Superior temporal gyrus (tissue), 1 donor: ENCODE measurements around the gene ACSS3.
"Not testable (repeated sequence)": the region's sequence is repeated elsewhere in the genome, so short reads cannot be mapped to it uniquely, and the experiment has no call there.

Experiments
- DNase-seq: peaks from one replicate; pipeline ENCODE4 v3.0.0-alpha.2; 2016; ENCODE audit errors: extremely low spot score

ACSS3 gene, protein sequence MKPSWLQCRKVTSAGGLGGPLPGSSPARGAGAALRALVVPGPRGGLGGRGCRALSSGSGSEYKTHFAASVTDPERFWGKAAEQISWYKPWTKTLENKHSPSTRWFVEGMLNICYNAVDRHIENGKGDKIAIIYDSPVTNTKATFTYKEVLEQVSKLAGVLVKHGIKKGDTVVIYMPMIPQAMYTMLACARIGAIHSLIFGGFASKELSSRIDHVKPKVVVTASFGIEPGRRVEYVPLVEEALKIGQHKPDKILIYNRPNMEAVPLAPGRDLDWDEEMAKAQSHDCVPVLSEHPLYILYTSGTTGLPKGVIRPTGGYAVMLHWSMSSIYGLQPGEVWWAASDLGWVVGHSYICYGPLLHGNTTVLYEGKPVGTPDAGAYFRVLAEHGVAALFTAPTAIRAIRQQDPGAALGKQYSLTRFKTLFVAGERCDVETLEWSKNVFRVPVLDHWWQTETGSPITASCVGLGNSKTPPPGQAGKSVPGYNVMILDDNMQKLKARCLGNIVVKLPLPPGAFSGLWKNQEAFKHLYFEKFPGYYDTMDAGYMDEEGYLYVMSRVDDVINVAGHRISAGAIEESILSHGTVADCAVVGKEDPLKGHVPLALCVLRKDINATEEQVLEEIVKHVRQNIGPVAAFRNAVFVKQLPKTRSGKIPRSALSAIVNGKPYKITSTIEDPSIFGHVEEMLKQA

DNA sequence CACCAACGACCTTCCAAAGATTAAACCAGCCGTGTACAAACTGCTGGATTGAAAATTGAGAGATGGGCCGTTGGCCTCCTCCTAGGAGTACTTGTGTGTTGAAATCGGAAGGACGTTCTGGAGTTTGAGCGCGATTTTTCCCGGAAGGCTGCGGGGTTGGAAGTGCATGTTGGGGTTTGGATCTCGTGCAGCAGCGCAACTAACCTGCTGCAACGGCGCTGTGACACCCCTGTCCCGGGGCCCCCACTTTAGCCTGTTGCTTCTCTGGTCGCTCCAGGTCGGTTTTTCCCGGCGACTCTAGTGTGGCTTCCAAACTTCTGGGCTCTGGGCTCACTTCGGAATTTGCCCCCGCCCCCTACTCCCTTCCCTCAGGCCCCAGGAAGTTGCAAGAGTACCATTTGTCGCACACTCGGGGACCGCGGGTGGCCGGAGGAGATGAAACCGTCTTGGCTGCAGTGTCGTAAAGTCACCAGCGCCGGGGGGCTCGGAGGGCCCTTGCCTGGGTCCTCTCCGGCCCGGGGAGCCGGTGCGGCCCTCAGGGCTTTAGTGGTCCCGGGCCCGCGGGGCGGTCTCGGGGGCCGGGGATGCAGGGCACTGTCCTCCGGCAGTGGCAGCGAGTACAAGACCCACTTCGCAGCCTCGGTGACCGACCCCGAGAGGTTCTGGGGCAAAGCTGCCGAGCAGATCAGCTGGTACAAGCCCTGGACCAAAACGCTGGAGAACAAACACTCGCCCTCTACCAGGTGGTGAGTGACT lies at the start of gene ACSS3:
ACSS3 (plus strand) TSS at position 394 of the 756 bp plus-strand sequence; CDS start at position 436, 42 bp downstream.
- DNase-seq: no peak

DNA sequence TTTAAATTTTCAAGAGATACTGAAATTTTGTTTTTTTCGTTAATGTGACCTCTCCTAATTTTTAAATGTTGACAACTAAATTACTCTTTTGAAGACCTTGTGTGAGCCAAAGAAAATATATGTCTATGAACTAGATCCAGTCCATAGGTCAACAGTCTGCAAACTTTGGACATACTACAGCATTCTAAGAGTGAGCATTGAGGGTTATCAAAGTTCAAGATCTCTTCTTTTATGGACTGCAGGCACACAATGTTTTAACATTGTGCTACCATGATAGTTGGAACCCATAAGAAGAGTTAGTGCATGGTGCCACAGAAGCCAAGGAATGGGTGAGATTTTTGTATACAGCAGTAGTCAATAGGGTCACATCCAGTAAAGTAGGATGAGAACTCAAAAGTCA lies 43.0 kb upstream of the ACSS3 start:
- no peak for DNase-seq

DNA sequence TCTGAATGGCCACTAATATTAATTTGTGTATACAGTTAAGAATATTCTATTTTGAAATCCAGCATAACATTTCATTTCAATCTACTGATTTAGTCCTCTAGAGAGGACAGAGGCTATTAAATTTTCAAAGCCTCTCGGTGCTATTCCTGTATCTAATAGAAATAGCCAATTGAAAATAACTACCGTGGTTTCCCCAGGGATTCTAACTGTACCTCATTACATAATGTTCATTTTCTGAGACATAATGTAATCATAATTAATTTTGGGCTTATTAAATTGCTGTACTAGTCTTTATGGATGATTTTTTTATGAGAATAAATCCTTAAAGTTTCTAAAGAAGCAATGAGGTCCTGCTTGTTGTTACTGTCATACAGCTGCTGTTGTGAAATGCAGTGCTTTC lies 38.6 kb upstream of the ACSS3 start:
- no peak for DNase-seq

DNA sequence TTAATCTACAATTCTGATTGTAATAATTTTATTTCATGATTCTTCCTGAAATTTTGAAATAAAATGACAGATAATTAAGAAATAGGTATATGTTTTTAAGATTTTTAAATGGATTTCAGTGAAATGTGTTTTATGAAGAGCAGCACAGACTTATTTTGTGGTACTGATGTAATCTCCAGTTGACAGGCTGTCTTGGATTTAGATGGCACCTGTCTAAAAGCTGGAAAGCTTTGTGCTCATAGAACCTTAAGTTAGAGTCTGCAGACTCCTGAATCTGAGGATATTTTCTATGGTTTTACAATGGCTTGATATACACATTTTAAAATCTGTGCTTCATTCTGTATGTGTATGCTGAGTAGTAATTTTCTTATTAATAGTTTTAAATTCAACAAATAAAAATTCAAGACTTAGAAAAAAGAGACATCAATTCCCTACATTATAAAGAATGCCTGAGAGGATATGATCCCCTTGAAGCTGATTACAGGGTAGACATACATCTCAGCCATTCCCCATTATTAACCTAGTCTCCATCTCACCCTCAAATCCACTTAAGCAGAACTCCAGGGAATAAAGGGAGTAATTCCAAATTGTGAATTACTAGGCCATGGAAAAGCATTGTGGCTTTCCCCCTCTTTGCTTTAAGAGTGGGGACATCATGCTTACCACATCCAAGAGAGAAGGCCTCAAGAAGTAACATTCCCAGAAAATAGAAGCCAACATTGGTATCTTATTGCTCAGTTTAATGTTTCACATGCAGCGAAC lies 33.7 kb upstream of the ACSS3 start:
- DNase-seq: no peak

DNA sequence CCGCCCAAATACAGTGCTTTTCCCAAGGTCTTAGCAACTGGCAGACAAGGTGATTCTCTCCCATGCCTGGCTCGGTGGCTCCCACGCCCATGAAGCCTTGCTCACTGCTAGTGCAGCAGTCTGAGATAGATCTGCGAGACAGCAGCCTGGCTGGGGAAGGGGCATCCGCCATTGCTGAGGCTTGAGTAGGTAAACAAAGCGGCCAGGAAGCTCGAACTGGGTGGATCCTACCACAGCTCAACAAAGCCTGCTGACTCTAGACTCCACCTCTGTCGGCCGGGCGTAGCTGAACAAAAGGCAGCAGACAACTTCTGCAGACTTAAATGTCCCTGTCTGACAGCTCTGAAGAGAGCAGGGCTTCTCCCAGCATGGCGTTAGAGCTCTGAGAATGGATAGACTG lies 12.9 kb upstream of the ACSS3 start:
- not testable (repeated sequence) for DNase-seq

DNA sequence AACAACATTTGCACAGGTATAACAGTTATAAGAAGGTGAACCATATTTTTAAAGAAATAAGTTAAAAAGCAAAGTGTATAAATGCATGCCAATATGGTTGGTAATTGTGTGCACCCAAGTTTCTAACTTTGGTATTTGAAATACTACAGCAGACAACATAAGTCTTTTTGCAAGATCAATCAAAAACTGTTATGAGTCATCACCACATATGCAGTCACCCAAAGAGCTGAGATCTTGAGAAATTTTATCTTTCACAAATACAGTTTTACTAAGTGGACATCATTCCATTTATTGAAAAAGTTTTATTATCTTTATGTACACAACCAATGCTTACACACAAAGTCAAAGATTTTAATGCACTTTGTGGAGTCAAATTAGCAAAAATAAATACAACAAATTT lies 7.0 kb upstream of the ACSS3 start:
- peak; percentile 5 for DNase-seq

DNA sequence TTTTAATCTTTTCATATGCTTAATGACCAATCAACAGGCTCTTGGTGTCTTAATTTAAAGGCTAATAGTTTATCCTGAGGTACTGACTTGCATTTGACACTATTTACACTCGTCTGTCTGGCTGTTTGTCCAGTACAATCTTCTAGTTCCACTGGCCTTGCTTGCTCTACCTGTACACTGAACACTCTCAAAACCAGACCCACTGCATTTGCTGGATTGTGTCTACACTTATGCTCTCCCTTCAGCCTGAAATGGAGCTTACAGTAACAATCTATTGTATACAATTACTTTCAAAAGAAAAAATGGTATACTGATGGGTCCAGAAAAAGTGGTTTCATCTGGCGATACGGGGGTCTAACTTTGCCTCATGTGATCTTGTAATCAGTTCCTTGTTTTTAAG lies 2.3 kb upstream of the ACSS3 start:
- DNase-seq: no peak

DNA sequence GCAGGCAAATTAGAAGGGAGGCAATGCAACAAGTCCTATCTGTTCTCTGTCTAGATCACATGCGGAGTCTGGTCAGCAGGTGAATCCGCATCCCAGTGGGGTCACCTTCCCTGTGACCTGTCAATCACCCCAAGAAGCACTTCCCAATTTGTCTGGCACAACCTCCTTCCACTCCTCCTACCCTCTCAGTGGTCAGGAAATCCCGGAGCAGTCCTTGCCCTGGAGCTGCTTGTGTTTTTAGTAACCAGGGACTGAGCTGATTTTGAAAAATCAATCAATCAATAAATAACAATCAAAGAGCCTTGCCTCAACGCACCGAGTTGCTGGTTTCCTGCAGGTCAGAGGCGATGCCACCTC lies 572 bp upstream of the ACSS3 start:
- no peak for DNase-seq

DNA sequence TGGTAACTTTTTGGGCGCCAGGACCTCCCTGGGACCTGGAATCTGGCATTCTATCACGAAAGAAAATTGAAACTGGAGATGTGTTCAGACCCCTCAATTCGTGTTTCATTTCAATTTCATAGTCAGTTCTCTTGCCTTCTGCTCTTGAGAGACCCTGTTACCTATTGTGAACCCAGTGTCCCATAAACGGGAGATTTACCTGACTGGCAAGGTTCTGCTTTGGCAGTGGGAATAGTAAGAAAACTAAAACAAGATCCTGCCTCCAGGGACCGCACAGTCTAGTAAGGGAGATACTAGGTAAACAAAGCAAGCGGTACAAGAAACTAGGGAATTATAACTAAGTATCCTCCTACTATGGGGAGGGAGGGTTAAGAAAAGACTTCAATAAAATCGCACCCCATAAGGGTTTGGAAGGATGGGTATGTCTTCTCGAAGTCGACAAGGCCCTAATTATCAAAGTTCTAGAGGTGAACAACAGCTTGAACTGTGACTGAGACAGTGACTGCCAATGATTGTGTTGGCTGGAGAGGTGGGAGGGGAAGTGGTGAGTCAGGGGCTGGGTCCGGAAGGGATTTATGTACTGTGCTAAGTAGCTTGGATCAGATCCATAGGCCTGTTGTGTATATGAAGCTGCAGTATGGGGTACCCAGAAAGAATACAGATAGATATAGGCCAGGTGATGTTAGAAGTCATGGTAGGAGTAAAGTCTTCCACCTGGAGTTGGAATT lies 754 bp downstream of the ACSS3 start:
- no peak for DNase-seq

DNA sequence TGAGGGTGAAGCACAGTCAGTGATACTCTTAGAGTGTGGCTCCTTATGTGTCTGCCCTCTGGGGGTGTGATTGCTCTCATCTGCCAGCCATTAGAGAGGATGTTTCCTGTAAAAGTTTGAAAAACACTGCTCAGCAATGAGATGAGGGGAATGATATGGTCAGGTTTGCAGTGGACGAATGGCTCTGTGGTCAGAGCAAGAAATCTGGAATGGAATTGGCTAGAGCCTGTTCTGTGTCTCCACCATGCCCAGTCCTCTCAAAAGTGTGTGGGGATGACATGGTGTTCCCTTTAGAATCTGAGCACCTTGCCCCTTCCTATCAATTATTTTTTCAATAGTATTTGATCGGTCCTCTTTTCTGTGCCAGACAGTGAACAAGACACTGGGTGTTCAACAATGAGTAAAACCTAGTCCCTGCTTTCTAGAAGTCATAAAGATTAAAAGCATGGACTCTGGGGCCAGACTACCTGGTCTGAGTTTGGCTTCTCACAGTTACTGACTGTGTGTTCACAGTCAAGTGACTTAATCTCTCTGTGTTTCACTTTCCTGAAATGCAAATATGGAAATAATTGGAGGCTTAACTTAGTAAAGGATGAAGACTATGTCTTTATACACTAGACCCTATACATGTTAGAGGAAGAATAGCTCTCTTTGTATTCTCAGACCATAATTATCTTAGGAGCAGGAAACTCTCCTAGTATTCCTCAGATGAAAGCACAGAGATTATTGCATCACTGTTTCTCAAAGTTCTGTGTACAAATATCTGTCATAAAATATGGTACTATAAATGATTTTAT lies 1.6 kb downstream of the ACSS3 start:
- DNase-seq: no peak

DNA sequence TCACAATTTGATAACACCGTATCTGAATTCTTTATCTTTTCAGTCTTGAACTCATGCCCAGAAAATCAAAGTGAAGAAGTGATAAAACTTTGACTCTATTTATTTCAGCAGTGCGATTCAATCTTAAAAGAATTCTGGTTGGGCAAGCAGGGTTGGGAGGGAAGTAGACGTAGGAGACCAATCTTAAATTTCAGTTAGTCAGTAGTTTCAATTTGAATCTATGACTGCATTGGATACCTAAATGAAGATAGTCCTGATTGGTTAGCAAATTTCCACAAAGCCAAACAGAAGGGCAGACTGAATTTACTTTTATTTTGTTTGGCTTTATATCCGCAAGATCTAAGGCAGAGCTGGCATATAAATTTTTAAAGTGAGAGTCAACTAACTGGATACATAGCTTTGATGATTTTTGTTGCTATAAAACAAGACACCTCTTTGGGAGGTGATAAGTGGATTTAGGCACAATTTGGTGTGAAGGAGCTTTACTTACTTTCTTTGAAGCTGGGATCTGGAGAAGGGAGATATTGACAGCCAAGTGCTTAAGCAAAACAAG lies 2.6 kb downstream of the ACSS3 start:
- DNase-seq: no peak

DNA sequence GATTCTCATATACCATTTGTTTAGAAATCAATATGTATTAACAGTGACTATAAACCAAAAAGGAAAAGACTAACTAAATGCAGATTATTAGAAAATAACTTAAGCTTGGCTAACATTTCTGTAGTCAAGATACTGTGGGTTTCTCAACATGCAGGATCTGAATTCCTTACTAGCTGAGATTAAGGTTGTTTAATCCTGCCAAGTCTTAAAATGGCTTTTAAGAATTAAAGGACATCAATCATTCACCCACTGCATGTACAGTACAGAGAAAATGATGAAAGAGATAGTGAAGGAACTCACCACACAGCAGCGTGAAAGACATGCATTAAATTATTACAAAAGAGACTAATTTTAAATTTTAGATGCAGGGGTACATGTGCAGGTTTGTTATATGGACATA lies 3.8 kb downstream of the ACSS3 start:
- no peak for DNase-seq

DNA sequence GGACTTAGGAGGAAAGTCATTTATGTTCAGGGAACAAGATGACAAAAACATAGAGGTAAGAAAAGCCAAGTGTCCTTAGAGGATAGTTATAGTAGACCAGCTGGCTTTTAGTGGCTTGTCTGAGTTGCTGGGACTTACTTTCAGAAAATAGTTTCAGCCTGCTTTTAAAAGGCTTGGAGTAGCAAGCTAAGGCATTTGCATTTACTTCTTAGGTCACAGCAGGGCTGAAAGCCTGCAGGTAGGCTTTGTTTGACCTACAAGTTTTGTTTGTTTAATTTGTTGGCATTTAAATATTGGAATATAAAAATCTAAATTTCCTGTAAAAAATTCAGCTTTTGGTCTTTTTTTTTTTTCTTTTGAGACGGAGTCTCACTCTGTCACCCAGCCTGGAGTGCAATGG lies 5.1 kb downstream of the ACSS3 start:
- DNase-seq: no peak

DNA sequence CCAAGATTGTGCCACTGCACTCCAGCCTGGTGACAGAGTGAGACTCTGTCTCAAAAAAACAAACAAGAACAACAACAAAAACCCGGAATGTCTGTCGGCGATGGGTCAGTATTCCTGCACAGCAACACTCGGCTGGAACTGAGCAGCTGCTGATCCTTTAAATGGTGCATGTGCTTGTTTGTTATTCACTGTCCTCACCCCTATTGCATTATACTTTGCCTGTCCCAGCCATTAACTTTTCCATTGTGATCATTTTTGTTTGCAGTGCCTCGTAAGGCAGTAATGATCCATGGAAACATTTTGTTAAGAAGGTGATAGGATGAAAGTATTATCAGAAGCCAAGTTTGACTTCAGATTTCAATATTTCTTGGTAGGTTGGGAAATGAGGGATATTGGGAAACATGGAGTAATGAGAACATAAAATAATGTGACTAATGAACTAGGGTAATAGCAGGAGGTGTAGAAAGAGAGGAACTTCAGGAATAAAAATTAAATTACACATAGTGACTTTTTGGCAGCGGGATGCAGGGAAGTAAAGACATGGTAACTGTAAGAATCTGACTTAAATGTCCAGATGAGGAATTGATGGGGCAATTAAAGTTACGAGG lies 6.1 kb downstream of the ACSS3 start:
- no peak for DNase-seq

DNA sequence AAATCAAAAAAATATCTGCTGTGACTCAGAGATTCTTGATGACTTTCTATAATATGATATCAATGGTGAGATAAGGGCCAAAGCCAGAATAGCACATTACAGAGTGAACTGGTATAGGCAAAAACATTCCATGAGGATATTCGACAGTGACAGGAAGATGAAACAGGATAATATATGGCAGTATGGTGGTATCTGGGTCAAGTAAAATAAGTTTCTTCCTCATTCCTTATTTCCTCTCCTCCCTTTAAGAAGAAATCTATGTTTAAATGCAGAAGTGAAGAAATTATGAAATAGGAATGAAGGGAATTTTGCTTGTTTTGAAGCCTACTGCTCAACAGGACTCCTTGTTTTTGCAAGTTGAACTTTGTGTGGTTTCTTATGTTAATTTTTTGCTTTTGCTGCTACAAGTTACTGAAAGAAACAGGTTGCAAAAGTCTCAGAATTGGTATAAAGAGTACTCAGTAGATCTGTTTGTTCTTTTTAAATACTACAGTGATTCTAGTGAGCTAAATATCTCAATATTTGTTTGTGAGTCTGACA lies 7.0 kb downstream of the ACSS3 start:
- DNase-seq: no peak

DNA sequence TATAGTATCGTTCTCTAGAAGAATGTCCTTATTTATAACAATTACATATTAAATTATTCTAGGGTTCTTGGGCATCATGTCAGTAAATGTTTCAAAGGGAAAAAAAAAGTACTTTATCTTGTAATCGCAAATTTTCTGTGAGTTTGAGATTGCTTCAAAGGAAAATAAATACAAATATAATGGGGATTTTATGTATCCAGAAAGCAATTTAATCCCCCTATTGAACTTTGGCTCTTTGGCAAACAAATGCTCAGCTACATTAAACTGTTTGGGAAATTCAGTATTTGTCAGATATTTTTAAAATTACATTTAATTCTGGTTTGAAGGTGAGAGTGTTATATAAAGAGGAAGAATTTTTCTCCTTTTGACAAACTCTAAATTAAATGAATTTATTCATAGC lies 8.0 kb downstream of the ACSS3 start:
- DNase-seq: no peak

DNA sequence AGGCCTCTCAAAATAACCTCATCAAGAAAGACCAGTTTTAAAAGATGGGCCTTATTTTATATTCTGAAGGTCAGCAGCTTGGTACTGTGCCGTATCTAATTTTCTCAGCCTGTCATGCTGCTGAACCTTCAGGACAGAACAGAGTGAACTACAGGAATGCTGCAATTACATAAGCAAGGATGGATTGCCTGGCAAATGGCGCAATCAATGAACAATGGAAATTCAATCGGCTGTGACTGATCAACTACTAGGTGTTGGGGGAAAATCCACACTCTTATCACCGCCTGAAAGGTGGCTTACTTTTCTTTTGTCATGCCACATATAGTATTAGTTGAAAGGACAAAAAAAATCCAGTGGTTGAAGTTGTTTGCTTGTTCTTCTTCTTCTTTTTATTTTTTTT lies 8.5 kb downstream of the ACSS3 start:
- no peak for DNase-seq

DNA sequence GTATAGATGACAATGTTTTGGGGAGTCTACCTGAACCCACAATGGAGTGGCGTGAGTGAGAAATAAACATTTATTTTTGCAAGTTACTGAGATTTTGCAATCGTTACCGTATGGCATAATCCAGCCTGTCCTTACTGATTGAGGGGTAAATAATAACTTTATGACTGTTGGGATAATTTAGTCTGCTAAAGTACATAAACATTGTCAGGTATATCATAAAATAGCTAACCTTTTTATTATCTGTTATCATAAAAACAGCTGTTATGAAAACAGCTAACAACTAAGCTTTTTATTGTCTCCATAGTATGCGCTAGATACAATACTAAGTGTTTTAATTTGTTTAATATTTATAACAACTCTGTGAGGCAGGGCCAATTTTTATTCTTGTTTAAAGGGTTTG lies 10.3 kb downstream of the ACSS3 start:
- no peak for DNase-seq

DNA sequence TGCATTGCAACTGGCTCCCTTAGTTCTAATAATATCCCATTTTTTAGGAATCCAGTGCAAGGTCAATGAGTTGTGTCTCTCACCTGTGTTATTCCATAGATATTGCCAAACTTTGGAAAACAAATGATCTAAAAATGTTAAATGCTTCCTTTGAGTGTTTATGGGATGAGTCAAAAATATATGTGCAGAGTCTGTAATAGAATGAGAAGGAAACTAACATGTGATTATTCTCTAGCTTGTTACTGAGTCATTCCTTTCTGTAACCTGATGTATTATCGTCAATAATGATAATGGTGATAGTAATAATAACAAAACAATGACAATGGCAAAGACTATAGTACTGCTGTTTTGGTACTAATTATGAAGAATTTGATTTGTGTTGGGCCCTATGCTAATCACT lies 11.5 kb downstream of the ACSS3 start:
- no peak for DNase-seq

DNA sequence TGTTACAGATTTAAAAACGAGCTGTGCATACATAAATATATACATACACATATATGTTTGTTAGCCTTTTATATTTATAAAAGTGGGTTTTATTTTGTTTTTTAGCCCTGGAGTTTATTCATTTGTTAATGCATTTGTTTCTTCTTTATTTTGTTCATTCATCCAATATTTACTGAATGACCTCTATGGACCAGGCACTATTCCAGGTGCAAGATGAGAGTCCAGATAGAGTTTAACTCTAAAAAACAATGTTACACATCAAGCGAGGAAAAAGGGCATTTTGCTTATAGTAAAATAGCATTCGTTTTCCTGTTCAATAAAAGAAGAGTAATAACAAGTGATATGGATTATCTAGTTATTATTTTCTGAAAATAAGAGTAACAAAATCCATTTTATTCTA lies 14.2 kb downstream of the ACSS3 start:
- no peak for DNase-seq
